Transverse colon (tissue), 4 donors: ENCODE results near the gene SYNGR1. TPM values are rescaled to one million over a fixed set of nuclear protein-coding genes. Genes with fewer than 3 reads are reported as not detected.

Experiments
- DNase-seq: peaks from one replicate; pipeline ENCODE4 v3.0.0-alpha.2; 2019
- H3K27ac ChIP-seq, 4 donors: fragments of 200-600 bp; sonication (generic); 2 replicates each; pipeline ENCODE4 v1.5.1; 2016 to 2018; ENCODE audit warnings: inconsistent platforms in 4 of 4
- H3K27me3 ChIP-seq: fragments of 200-600 bp; sonication (generic); 2 replicates; pipeline ENCODE4 v1.5.1; 2017; ENCODE audit warnings: inconsistent platforms
- H3K36me3 ChIP-seq, 4 donors: fragments of 200-600 bp; sonication (generic); 2 replicates each; pipeline ENCODE4 v1.5.1; 2017 to 2019; ENCODE audit warnings: inconsistent platforms in 4 of 4
- H3K4me1 ChIP-seq, 4 donors: fragments of 200-600 bp; sonication (generic); 2 replicates each; pipeline ENCODE4 v1.5.1; 2017 to 2020; ENCODE audit warnings: inconsistent platforms in 4 of 4
- H3K4me3 ChIP-seq, 4 donors: fragments of 200-600 bp; sonication (generic); 1 replicate in 1 of 4; 2 replicates in 3 of 4; pipeline versions ENCODE4 v1.5.1 to v1.6.1; 2017 to 2019; ENCODE audit warnings: inconsistent platforms in 4 of 4
- H3K9me3 ChIP-seq, 2 donors: fragments of 200-600 bp; sonication (generic); 2 replicates each; pipeline ENCODE4 v1.5.1; 2017 to 2019; ENCODE audit warnings: inconsistent platforms in 2 of 2
- CTCF ChIP-seq, 5 experiments: fragments of 200-600 bp in 3 of 5; fragments of 450-650 bp in 2 of 5; sonication (generic) in 3 of 5; IDR thresholded peaks; 1 replicate in 2 of 5; 2 replicates in 3 of 5; pipeline ENCODE4 v1.5.1; 2016 to 2017; ENCODE audit warnings: antibody characterized with exemption in 5 of 5, inconsistent platforms in 3 of 5, mild to moderate bottlenecking in 2 of 5, moderate library complexity in 1 of 5
- EP300 ChIP-seq: sonication (generic); formaldehyde crosslinking; IDR thresholded peaks from one replicate; pipeline ENCODE4 v1.6.1; 2017; ENCODE audit warnings: antibody characterized with exemption, low read depth
- POLR2A ChIP-seq: fragments of 450-650 bp; IDR thresholded peaks from one replicate; pipeline ENCODE4 v1.6.1; 2016; ENCODE audit warnings: antibody characterized with exemption, mild to moderate bottlenecking, moderate library complexity
- POLR2AphosphoS5 ChIP-seq, 3 donors: sonication (generic); formaldehyde crosslinking; IDR thresholded peaks; one replicate each; pipeline ENCODE4 v1.6.1; 2016; ENCODE audit warnings: antibody characterized with exemption in 3 of 3
- WGBS, 2 donors: methylation state at CpG; one replicate each; pipeline ENCODE4 v1.1.5; 2018; ENCODE audit warnings: low coverage in 1 of 2; 5-methylcytosine and 5-hydroxymethylcytosine counted together
- in situ Hi-C, 4 donors: fragments of 200-750 bp; cut with MboI; loops; one replicate each; pipeline versions ENCODE4 v1.15.0 to v1.15.1; 2017; ENCODE audit warnings: low sequenced_read_pairs in 3 of 4, low pct_ligation_motif_present in 1 of 4, low pct_unique_long_range_greater_than_20kb in 1 of 4
- intact Hi-C: fragments of 100-400 bp; cut with DNase I; formaldehyde crosslinking; loops from one replicate; pipeline ENCODE4 v1.15.1; 2023; ENCODE audit warnings: low total_unique reads
- total RNA-seq, 4 donors: library from RNA; depleted of rRNA; stranded (reverse); fragments of >200 nt; gene quantifications; one replicate each; pipeline ENCODE4 v1.1.0, GENCODE V29; 2016

SYNGR1 gene
- total RNA-seq: 10 to 100 TPM in 1 of 4 donors, 1 to 10 TPM in 3; 6.7 to 10.5 (median 8.0) TPM

- no peak for TF ChIP-seq EP300
- TF ChIP-seq POLR2A: no peak
- WGBS, 2 donors: 1% methylated on average over 57 of the region's 87 CpGs; no CpG with 5 or more reads in 1 of the 2 donors
- Histone ChIP-seq H3K9me3 (no peaks in the 10 kb centered on the region), H3K4me3 (peak within 1 kb of the TSS; percentile 43 to 81 (median 70)), H3K4me1 (peaks cover 7 to 19% (median 9%) of the 10 kb centered on the region in 4 donors), H3K27me3 (peaks cover 34% of the 10 kb centered on the region), H3K27ac (peak within 1 kb of the TSS; percentile 65 to 79 (median 72)), H3K36me3 (no peaks in the 10 kb centered on the region)
- no peak for DNase-seq
- intact Hi-C loops: no loop called here
- in situ Hi-C loops: no loop called here
These were observed at the start of gene SYNGR1 for GRCh38 chr22:39349967-39350726. Gene SYNGR1, plus strand, starts transcription at chr22:39349991. Its CDS starts 20 bp downstream, at chr22:39350011.

GRCh38 chr22:39300186-39300830, 49.5 kb upstream of the SYNGR1 start:
- peak; percentile 42 for DNase-seq
- Histone ChIP-seq H3K27ac (peak overlapping the region; percentile 45 to 63 (median 46)), H3K27me3 (peaks cover 5% of the 10 kb centered on the region), H3K4me3 (no peak overlapping the region), H3K4me1 (peaks cover 6 to 27% (median 22%) of the 10 kb centered on the region in 4 donors), H3K9me3 (no peaks in the 10 kb centered on the region), H3K36me3 (no peaks in the 10 kb centered on the region)
- intact Hi-C loops: no loop called here
- in situ Hi-C loops: loop anchor here in 3 of 4 donors (10.0 to 25.0 kb wide), 2 partner anchors 126 to 288 kb away; partner anchors contain the start of genes APOBEC3C (in 2 of the 3) and APOBEC3D (in 2 of the 3)
- WGBS, 2 donors: 27% methylated on average over 19 of the region's 19 CpGs; no CpG with 5 or more reads in 1 of the 2 donors
- TF ChIP-seq POLR2AphosphoS5 (IDR thresholded peaks at IDR 0.05): no peak
- no peak for TF ChIP-seq CTCF (IDR thresholded peaks at IDR 0.05)
- TF ChIP-seq POLR2A: no peak
- TF ChIP-seq EP300: no peak

GRCh38 chr22:39301108-39301507, 48.7 kb upstream of the SYNGR1 start:
- H3K36me3 ChIP-seq: no peaks in the 10 kb centered on the region
- in situ Hi-C loops (loop anchor here in 3 of 4 donors (10.0 to 25.0 kb wide), 2 partner anchors 126 to 289 kb away; partner anchors contain the start of genes APOBEC3C (in 2 of the 3) and APOBEC3D (in 2 of the 3)), intact Hi-C loops (no loop called here)
- TF ChIP-seq CTCF (IDR thresholded peaks at IDR 0.05) (no peak), POLR2A (no peak), EP300 (no peak), POLR2AphosphoS5 (IDR thresholded peaks at IDR 0.05) (no peak)
- peak overlapping the region in 1 of 4 donors; percentile 47 for H3K27ac ChIP-seq
- H3K27me3 ChIP-seq: peaks cover 5% of the 10 kb centered on the region
- no peaks in the 10 kb centered on the region for H3K9me3 ChIP-seq
- H3K4me1 ChIP-seq: peaks cover 6 to 27% (median 22%) of the 10 kb centered on the region in 4 donors
- no peak overlapping the region for H3K4me3 ChIP-seq
- WGBS, 2 donors: 58 to 92% methylated on average over 2 to 9 of the region's 9 CpGs
- DNase-seq: no peak

- whole genome bisulfite sequencing, 2 donors: 43 to 66% methylated on average over 3 to 7 of the region's 7 CpGs
- Histone ChIP-seq H3K27ac (no peak overlapping the region), H3K4me3 (no peak overlapping the region), H3K27me3 (peaks cover 5% of the 10 kb centered on the region), H3K9me3 (no peaks in the 10 kb centered on the region), H3K36me3 (no peaks in the 10 kb centered on the region), H3K4me1 (peaks cover 6 to 24% (median 18%) of the 10 kb centered on the region in 4 donors)
- intact Hi-C loops: no loop called here
- TF ChIP-seq POLR2AphosphoS5 (IDR thresholded peaks at IDR 0.05) (no peak), CTCF (IDR thresholded peaks at IDR 0.05) (no peak), EP300 (no peak), POLR2A (no peak)
- in situ Hi-C loops: loop anchor here in 3 of 4 donors (10.0 to 25.0 kb wide), 2 partner anchors 127 to 290 kb away; partner anchors contain the start of genes APOBEC3C (in 2 of the 3) and APOBEC3D (in 2 of the 3)
- no peak for DNase-seq
These were observed 47.9 kb upstream of the SYNGR1 start for GRCh38 chr22:39301926-39302325.
